HepG2 (cell line): ENCODE results near the gene CACNA1G. TPM values are rescaled to one million over a fixed set of nuclear protein-coding genes. Genes with fewer than 3 reads are reported as not detected.
A peak's percentile ranks its signal among the peaks of the same experiment; 100 is the strongest.

Source experiments
- ATAC-seq: fragments of 200-7000 bp; cut with Tn5 transposase; 3 replicates; pipeline ENCODE4 v1.9.1; 2020; ENCODE audit warnings: mild to moderate bottlenecking, moderate library complexity
- BruUV-seq: library from RNA; stranded (reverse); fragments of 400-500 nt; replicated peaks from 2 replicates; lab custom pipeline; 2021; lab: Mats Ljungman, UMichigan
- CTCF ChIA-PET: fragments of 300-600 bp; formaldehyde crosslinking; extraction: SDS; loops from one replicate; lab custom pipeline; 2021; ENCODE audit warnings: low total read pairs, inconsistent platforms, low intra/inter-chr PET ratio; lab: Yijun Ruan, JAX
- POLR2A ChIA-PET: fragments of 350-600 bp; sonication (Branson Sonifier 250); formaldehyde crosslinking; loops from one replicate; lab custom pipeline; 2020; ENCODE audit warnings: antibody characterized with exemption, inconsistent platforms; lab: Yijun Ruan, JAX
- DNase-seq: peaks from one replicate; pipeline ENCODE4 v3.0.0-alpha.2; 2015; ENCODE audit warnings: low spot score
- FAIRE-seq: peaks from 3 replicates; lab custom pipeline; 2011; peaks lifted over from hg19 to GRCh38; lab: Jason Lieb, UNC
- H2AFZ ChIP-seq: one replicate; pipeline ENCODE4 v1.6.1; 2011; ENCODE audit warnings: low read length, inconsistent platforms
- H3K27ac ChIP-seq: fragments of 300-600 bp; 3 replicates; pipeline ENCODE4 v1.8.0; 2011; ENCODE audit warnings: mixed run types, mild to moderate bottlenecking, mixed read lengths, low read length, inconsistent platforms; ENCODE audit not compliant: insufficient read depth; ENCODE audit errors: extremely low read length
- H3K27me3 ChIP-seq, 2 experiments: fragments of 200-600 bp in 1 of 2; 2 replicates in 1 of 2; 3 replicates in 1 of 2; pipeline versions ENCODE4 v1.6.0 to v1.8.0; 2011; ENCODE audit warnings: low read length in 2 of 2, mild to moderate bottlenecking in 2 of 2, moderate library complexity in 2 of 2, inconsistent platforms in 1 of 2; ENCODE audit not compliant: insufficient read depth in 2 of 2, control insufficient read depth in 1 of 2
- H3K36me3 ChIP-seq, 2 experiments: fragments of 200-600 bp in 1 of 2; replicated peaks in 1 of 2; 2 replicates in 1 of 2; 3 replicates in 1 of 2; pipeline versions ENCODE4 v1.5.1 to v1.8.0; 2011; ENCODE audit warnings: low read length in 2 of 2, inconsistent platforms in 1 of 2; ENCODE audit not compliant: insufficient read depth in 2 of 2, control insufficient read depth in 1 of 2
- H3K4me1 ChIP-seq: 2 replicates; pipeline ENCODE4 v1.5.1; 2012; ENCODE audit warnings: low read length, inconsistent platforms; ENCODE audit not compliant: insufficient read depth
- H3K4me2 ChIP-seq: 2 replicates; pipeline ENCODE4 v1.6.0; 2011; ENCODE audit warnings: low read depth, low read length, inconsistent platforms
- H3K4me3 ChIP-seq, 3 experiments: fragments of 200-600 bp in 1 of 3; sonication (generic), shearing (Covaris generic) in 1 of 3; replicated peaks in 1 of 3; 2 replicates each; pipeline ENCODE4 v1.5.1; 2011 to 2016; ENCODE audit warnings: low read length in 3 of 3, inconsistent platforms in 2 of 3, low read depth in 2 of 3, mild to moderate bottlenecking in 2 of 3, control low read depth in 1 of 3, mixed read lengths in 1 of 3; ENCODE audit not compliant: insufficient read depth in 1 of 3
- H3K79me2 ChIP-seq: one replicate; pipeline ENCODE4 v1.6.1; 2011; ENCODE audit warnings: low read length, inconsistent platforms; ENCODE audit not compliant: insufficient read depth
- H3K9ac ChIP-seq: 2 replicates; pipeline ENCODE4 v1.6.0; 2011; ENCODE audit warnings: mild to moderate bottlenecking, low read depth, low read length, inconsistent platforms; ENCODE audit not compliant: insufficient read depth
- H3K9me3 ChIP-seq: 2 replicates; pipeline ENCODE4 v1.5.1; 2012; ENCODE audit warnings: mild to moderate bottlenecking, low read length
- H4K20me1 ChIP-seq: 2 replicates; pipeline ENCODE4 v1.6.0; 2011; ENCODE audit warnings: inconsistent platforms, mild to moderate bottlenecking, low read length, moderate library complexity; ENCODE audit not compliant: insufficient read depth
- CBFB ChIP-seq: sonication (generic); formaldehyde crosslinking; IDR thresholded peaks from 2 replicates; pipeline ENCODE4 v1.4.0; 2020; ENCODE audit warnings: missing genetic modification reagents
- HMGA1 ChIP-seq: sonication (generic); formaldehyde crosslinking; conservative IDR thresholded peaks from 2 replicates; pipeline ENCODE4 v1.4.0; 2020; ENCODE audit warnings: missing genetic modification reagents
- MTA3 ChIP-seq: sonication (generic); formaldehyde crosslinking; IDR thresholded peaks from 2 replicates; pipeline ENCODE4 v1.4.0; 2020; ENCODE audit warnings: missing genetic modification reagents
- NCOA2 ChIP-seq: sonication (generic); formaldehyde crosslinking; IDR thresholded peaks from 2 replicates; pipeline ENCODE4 v1.8.0; 2022; ENCODE audit warnings: inconsistent platforms
- REST ChIP-seq, 2 experiments: IDR thresholded peaks; 2 replicates each; pipeline ENCODE4 v1.6.1; 2011 to 2012; ENCODE audit warnings: low read length in 2 of 2, borderline replicate concordance in 1 of 2, low read depth in 1 of 2, mild to moderate bottlenecking in 1 of 2, moderate library complexity in 1 of 2
- SNAI1 ChIP-seq: sonication (generic); formaldehyde crosslinking; IDR thresholded peaks from 2 replicates; pipeline ENCODE4 v1.5.0; 2020; ENCODE audit warnings: mild to moderate bottlenecking, missing genetic modification reagents, borderline replicate concordance
- TAF1 ChIP-seq: sonication (generic); formaldehyde crosslinking; IDR thresholded peaks from 2 replicates; pipeline ENCODE4 v1.4.0; 2020; ENCODE audit warnings: missing genetic modification reagents
- TBX2 ChIP-seq: sonication (generic); formaldehyde crosslinking; IDR thresholded peaks from 2 replicates; pipeline ENCODE4 v1.5.0; 2020; ENCODE audit warnings: missing genetic modification reagents, mild to moderate bottlenecking, borderline replicate concordance
- U2AF1 ChIP-seq: fragments of 200-400 bp; formaldehyde crosslinking; optimal IDR thresholded peaks from 2 replicates; pipeline ENCODE3; 2017; ENCODE audit warnings: mild to moderate bottlenecking, low read depth, low read length
- ZFP41 ChIP-seq: sonication (generic); formaldehyde crosslinking; IDR thresholded peaks from 2 replicates; pipeline ENCODE4 v1.4.0; 2020; ENCODE audit warnings: mild to moderate bottlenecking, missing genetic modification reagents, borderline replicate concordance
- ZNF354B ChIP-seq: sonication (generic); formaldehyde crosslinking; IDR thresholded peaks from 2 replicates; pipeline ENCODE4 v1.8.0; 2022; ENCODE audit warnings: mild to moderate bottlenecking, missing genetic modification reagents
- ZNF605 ChIP-seq: sonication (generic); formaldehyde crosslinking; IDR thresholded peaks from 2 replicates; pipeline ENCODE4 v1.8.0; 2022; ENCODE audit warnings: mild to moderate bottlenecking, missing genetic modification reagents
- ZNF746 ChIP-seq: sonication (generic); formaldehyde crosslinking; IDR thresholded peaks from 2 replicates; pipeline ENCODE4 v1.8.0; 2022; ENCODE audit warnings: mild to moderate bottlenecking, missing genetic modification reagents
- WGBS: methylation state at CpG from one replicate; pipeline ENCODE4 v1.1.6; 2017; ENCODE audit warnings: low lambda C conversion rate; 5-methylcytosine and 5-hydroxymethylcytosine counted together
- in situ Hi-C: cut with HindIII; loops from 2 replicates; pipeline ENCODE4 v1.10.0; 2017; ENCODE audit warnings: low pct_unique_long_range_greater_than_20kb; ENCODE audit not compliant: extremely low pct_ligation_motif_present
- intact Hi-C: fragments of 100-400 bp; cut with micrococcal nuclease; formaldehyde crosslinking; loops from one replicate; pipeline ENCODE4 v1.10.0; 2022; ENCODE audit not compliant: unreplicated experiment
- polyA plus RNA-seq, 8 experiments: library from polyadenylated mRNA; depleted of rRNA in 3 of 8; stranded (reverse) in 7 of 8; unstranded in 1 of 8; fragments of >200 nt; fragmentation: Illumina TruSeq in 4 of 8; extraction: Trizol in 4 of 8; gene quantifications; 2 replicates each; pipeline versions ENCODE4 v1.2.1 to v1.2.3, GENCODE V29; 2011 to 2016; ENCODE audit warnings: low read depth in 4 of 8, missing spikeins in 1 of 8, mixed read lengths in 1 of 8; ENCODE audit not compliant: insufficient read depth in 1 of 8
- total RNA-seq, 5 experiments: library from RNA; depleted of rRNA; stranded (reverse); fragments of >200 nt; fragmentation: Illumina TruSeq; extraction: Trizol; gene quantifications; 2 replicates each; pipeline ENCODE4 v1.2.3, GENCODE V29; 2016; ENCODE audit warnings: low read depth in 1 of 5
- TF ChIP-seq, protein P1 (sequence below): sonication (generic); formaldehyde crosslinking; IDR thresholded peaks from 2 replicates; pipeline ENCODE4 v1.5.0; 2020; ENCODE audit warnings: missing genetic modification reagents, mild to moderate bottlenecking, borderline replicate concordance

Gene CACNA1G
- total and polyA plus RNA-seq, 2 of the 13 experiments (the other 11 are each of a cell fraction or from before 2014, with no cell fraction given), result 0.02 TPM; not detected in 1

DNA sequence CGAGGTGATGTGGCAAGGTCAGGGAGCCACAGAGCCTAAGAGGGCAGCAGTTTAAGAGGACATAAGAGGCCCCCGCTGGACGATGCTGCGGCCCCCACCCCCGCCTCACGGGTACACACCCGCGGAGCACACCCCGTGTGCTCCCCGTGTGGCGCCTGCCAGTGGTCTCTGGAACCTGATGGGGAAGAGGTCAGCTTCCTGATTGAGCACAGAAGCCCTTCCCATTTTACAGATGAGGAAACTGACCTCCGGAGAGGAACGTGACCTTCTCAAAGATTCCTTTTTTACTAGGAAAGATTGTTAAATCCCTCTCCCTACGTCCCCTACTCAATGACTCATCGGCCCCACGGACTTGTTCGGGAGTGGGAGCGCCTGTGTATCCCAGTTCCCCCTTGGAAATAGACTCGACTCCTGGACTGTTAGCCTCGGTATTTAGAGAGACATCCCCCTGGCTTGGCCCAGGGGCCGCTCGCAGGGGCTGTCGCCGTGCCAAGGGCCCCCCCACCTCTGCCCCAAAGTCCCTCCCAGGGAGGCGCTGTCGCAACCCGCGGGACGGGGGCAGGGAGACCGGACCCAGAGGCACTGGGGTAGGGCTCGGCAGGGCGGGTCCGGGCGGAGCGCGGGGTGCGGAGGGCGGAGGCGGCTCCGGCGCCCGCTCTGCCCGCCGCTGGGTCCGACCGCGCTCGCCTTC lies 73.9 kb downstream of the CACNA1G start, which contains the start of gene ABCC3 (continued):
- TF ChIP-seq SNAI1, result no peak
- no peak for TF ChIP-seq HMGA1 (CRISPR knock-in tag)
- TF ChIP-seq TBX2 (CRISPR knock-in tag), result peak; percentile 54; the same call in 1 of the 2 replicates
- TF ChIP-seq MTA3 (CRISPR knock-in tag), result no peak
- TF ChIP-seq ZNF746 (CRISPR knock-in tag), result peak; percentile 36; the same call in 1 of the 2 replicates
- no peak for TF ChIP-seq CBFB (CRISPR knock-in tag)
- TF ChIP-seq, all 625 proteins: peak for 105

GRCh38 chr17:50634915-50635731 lies 74.6 kb downstream of the CACNA1G start:
- FAIRE-seq, result no peak
- POLR2A ChIA-PET, result interaction anchor here (0.5 to 19.8 kb wide), 12 partner anchors 8 to 128 kb away, joined by 3 to 839 read pairs (median 5); partner anchors contain the start of gene ANKRD40
- WGBS, result under 1% methylated on average over 21 of the region's 52 CpGs
- peaks cover 9% of the 10 kb centered on the region for H3K79me2 ChIP-seq
- peak; percentile 19 for ATAC-seq
- no peaks in the 10 kb centered on the region for H3K9me3 ChIP-seq
- H3K4me1 ChIP-seq, result peaks cover 95% of the 10 kb centered on the region
- no peaks in the 10 kb centered on the region for H3K36me3 ChIP-seq
- no peaks in the 10 kb centered on the region for H4K20me1 ChIP-seq
- CTCF ChIA-PET, result interaction anchor here (0.5 kb wide), 1 partner anchor 70 kb away, joined by 3 read pairs; no protein-coding TSS in a partner anchor
- H3K27ac ChIP-seq, result peak overlapping the region; percentile 73
- in situ Hi-C loops, result no loop called here
- H3K9ac ChIP-seq, result peak overlapping the region; percentile 70
- DNase-seq, result no peak
- intact Hi-C loops, result loop anchor here (2.0 kb wide), 1 partner anchor 52 kb away; no protein-coding TSS in a partner anchor
- no TSS peak for BruUV-seq
- H2AFZ ChIP-seq, result no peak overlapping the region
- H3K4me2 ChIP-seq, result peak overlapping the region; percentile 87
- H3K4me3 ChIP-seq, result peak overlapping the region; percentile 71 to 82 (median 76)
- H3K27me3 ChIP-seq, result peaks cover 0 to 19% of the 10 kb centered on the region in 2 experiments; a peak in 2 of 5 replicates
- no peak for TF ChIP-seq ZNF354B
- TF ChIP-seq ZFP41 (CRISPR knock-in tag), result 0 out of 2 replicates have a peak, but pooled peaks have one; percentile 67
- TF ChIP-seq, protein P1, sequence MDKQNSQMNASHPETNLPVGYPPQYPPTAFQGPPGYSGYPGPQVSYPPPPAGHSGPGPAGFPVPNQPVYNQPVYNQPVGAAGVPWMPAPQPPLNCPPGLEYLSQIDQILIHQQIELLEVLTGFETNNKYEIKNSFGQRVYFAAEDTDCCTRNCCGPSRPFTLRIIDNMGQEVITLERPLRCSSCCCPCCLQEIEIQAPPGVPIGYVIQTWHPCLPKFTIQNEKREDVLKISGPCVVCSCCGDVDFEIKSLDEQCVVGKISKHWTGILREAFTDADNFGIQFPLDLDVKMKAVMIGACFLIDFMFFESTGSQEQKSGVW (CRISPR knock-in tag), result no peak
- TF ChIP-seq REST (IDR thresholded peaks at IDR 0.05; ENCODE audit: borderline replicate concordance in 1 of 2, low read depth in 1 of 2, low read length in 2 of 2), result no peak
- no peak for TF ChIP-seq ZNF605
- peak; percentile 25; the same call in 1 of the 2 replicates for TF ChIP-seq TAF1 (CRISPR knock-in tag)
- no peak for TF ChIP-seq U2AF1
- no peak for TF ChIP-seq NCOA2 (CRISPR knock-in tag)
